Activated CD4-positive, CD25-positive, alpha-beta regulatory T cell treated with anti-CD3 and anti-CD28 coated beads, Interleukin-2, amount 50 U/mL, for 24 hours (primary cell): ENCODE measurements around the gene EVPLL.
"Not testable (repeated sequence)": the region's sequence is repeated elsewhere in the genome, so short reads cannot be mapped to it uniquely, and the experiment has no call there.

Experiments used
- ATAC-seq, 2 donors: fragments of 150-1000 bp; cut with Tn5 transposase; one replicate each; pipeline ENCODE4 v1.10.0; 2021; ENCODE audit warnings: mild to moderate bottlenecking in 1 of 2, moderate library complexity in 1 of 2

The EVPLL gene

DNA sequence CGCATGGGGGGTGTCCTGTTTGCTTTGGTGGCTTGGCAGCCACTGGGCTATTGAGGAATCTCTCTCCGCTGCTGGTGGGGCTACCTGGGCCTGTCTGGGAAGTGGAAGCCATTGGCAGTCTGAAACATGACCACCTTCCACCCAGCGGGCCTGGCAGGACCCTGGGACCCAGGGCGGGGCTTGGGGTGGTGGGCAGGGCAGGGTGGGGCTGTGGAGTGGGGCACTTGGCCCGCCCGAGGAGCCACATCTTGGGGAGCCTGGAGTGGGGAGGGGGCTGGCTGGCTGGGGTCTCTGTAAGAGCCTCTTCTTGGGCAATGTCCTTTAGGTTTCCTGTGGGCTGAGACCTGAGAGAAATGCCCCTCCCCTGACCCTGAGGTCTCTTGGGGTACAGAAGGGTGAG, 48.0 kb downstream of the EVPLL start:
- not testable (repeated sequence) for ATAC-seq

DNA sequence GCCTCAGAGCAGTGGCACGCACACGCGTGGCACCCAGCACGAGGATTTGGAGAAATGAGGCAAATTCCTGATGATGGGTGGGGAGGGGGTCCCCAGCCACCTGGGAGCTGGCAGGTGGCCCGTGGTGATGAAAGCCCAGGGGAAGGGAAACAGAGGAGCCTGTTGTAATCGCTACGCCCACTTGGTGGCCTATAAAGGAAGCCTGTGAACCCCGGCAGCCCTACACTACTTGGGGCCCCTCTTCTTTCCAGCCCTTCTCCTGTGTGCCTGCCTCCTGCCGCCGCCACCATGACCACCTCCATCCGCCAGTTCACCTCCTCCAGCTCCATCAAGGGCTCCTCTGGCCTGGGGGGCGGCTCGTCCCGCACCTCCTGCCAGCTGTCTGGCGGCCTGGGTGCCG, 49.1 kb downstream of the EVPLL start:
- not testable (repeated sequence) for ATAC-seq

DNA sequence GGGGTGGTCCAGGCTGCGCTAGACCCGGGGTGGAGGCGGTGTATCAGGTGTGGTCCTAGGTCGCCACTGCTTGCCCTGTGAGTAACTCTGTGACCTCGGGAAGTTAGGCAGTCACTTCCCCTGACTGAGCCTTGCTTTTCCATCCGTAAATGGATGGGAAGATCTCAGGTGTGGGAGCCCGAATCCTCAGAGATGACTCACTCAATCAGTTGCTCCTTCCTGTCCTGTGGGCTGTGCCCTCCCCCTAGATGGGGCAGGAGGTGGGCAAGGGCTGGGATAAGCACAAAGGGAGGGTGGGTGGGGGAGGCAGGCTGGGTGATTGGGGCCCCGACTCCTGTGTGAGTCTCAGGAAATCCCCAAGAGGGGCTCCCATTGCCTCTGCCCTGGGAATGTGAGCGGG, 54.6 kb downstream of the EVPLL start:
- ATAC-seq: not testable (repeated sequence)
